Stimulated activated CD8-positive, alpha-beta memory T cell treated with anti-CD3 and anti-CD28 coated beads, Interleukin-12 subunit alpha, Interleukin-12 subunit beta, amount 100 ng/mL, for 24 hours (primary cell): Measurements from ENCODE around the gene USH2A.
"Not testable (repeated sequence)": the region's sequence is repeated elsewhere in the genome, so short reads cannot be mapped to it uniquely, and the experiment has no call there.

Experiments used
- DNase-seq: peaks from one replicate; pipeline ENCODE4 v3.0.0-alpha.2; 2020; ENCODE audit errors: extremely low read depth

USH2A gene

DNA sequence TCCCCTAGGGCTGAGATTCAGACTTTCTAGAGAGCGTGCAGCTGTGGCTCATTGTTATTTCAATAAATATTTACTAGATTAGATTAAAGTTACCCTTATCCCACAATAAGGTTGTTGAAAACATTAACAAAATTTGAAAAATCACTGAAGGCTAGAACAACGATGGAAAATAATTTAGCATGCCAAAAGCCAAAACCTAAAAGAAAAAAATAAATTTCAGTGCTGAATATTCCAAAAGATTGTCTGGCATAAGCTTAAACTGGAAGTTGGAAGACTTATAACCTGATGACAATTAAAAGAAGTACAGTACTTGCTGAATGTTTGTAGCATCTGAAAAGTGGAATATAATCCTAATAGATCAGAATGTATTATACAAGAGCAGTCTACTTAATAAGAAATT lies 221.3 kb downstream of the USH2A start:
- DNase-seq: no peak

DNA sequence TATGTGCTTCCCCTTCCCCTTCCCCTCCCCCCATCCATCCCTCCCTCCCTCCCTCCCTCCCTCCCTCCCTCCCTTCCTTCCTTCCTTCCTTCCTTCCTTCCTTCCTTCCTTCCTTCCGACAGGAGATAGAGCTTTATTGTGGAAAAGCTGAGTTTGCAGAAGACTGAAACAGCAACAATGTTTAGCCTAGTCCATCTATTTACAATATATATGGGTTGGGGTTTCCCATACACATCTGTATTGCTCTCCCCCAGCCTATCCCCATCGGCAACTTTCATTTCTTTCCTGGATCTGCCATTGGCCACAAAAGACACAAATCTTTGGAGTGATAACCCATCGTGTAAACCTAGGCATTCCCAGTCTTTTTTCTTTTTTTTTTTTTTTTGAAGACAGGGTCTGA lies 222.3 kb downstream of the USH2A start:
- no peak for DNase-seq

DNA sequence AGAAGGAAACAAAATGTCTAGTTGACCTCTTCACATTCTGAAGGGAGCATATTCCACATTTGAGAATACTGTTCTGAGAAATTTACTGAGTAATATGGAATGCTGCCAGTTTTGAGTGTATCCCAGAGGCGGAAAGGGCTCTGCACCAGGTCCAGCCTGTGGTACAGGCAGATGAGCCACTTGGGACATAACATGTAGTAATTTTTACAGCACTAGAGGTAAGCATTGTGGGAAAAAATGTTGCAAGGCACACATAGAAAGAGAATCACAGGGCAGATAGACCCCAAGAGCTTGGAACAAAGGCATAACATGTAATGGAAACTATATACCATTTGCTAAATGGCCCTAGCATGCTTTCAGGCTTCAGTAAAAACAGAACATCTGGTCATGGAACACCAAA lies 228.5 kb downstream of the USH2A start:
- DNase-seq: no peak

DNA sequence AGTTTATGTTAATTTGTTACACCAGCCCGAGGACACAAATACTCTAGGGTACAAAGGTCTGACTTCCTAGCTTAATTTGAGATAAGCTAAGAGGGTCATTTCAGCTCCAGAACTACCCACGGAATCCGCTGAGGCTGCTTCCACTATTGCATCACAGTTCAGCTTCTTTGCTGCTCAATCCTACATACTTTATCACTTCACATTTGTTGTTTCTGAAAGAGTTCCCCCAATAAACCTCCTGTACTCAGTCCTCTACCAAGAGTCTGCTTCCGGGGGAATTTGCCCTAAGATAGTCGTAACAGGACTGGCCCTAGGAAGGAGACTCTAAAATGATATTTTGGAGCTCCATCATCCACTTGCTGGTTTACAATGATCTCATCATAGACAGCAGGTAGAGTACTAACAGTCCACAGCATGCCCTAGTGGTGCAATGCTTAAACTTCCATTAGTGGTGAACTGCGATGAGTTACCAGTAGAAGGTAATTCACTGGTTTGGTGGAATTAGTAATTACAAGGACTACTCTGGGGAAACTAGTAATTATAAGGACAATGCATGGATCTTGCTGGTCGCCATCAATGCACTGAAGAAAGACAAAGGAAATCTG lies 229.3 kb downstream of the USH2A start:
- no peak for DNase-seq

DNA sequence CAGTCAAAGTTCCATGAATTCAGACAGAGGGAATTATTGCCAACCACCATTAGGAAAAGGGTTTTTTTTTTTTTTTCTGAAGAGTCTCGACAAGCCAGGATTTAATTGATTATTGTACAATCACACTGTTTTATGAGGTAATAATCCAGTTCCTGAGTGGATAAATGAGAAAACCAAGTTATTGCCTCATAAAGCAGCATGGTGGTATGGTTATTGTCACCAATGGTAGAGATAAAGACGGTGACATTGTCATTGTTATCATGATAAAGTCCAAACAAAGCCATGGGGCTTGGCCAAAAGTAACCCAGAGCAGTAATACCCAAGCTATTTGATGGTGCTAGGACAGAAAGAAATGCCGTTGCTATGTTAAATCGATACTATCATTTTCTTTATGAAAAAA lies 232.8 kb downstream of the USH2A start:
- DNase-seq: no peak

DNA sequence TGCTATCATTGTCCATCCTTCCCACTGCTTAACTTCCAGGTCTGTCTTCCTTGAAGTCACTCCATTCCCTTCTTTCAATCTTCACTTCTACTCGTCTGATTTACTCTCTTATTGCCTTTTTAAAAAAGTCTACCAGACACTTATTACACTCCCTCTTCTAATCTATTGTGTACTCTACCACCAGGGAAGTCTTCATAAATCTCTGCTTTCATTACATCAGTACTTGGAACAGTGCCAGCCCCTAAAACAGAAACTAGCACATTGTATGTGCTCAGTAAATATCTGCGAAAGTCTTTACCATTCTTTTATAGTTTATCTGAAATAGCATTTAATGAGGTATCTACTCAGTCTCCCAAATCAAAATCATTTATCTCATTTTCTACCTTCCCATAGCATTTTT lies 236.4 kb downstream of the USH2A start:
- no peak for DNase-seq

DNA sequence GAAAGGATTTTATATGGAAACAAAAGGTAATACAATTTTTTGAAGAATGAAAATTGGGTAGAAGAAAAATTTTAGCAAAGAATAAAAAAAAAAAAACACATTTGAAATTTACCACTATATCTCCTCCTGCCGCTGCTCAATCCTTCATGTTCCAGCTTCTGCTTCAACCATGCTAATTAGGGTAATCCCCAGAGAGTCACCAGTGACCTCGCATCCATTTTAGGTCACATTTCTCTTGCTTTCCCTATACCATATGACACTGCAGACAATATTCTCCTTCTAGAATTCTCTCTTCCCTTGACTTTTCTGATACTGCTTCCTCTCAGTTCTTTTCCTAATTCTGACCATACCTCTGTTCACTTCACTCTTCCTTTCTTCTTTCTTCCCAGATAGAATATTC lies 237.1 kb downstream of the USH2A start:
- DNase-seq: no peak

DNA sequence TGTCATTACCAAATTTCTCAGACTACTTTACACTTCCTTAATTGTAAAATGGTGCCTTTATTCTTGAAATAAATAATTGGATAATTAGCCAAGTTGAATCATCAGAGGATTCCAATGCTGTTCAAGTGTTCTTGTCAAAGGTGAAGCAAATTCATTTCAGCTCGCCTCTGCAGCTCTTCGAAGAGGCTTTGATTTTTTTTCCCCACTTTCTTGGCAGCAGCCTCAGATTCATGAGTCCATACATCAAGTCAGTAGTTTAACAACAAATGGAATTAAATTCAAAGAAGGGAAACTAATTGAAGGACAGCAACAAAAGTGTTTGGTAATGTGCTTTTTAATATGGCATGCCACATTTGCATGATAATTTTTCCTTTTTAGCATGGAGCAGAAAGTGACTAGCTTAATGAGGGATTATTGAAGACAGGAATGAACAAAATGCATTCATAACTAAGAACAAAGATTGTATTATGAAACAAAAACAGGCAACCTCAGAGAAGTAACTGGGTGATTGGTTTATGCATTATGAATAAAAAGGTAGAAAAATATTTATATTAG lies 239.0 kb downstream of the USH2A start:
- DNase-seq: no peak

DNA sequence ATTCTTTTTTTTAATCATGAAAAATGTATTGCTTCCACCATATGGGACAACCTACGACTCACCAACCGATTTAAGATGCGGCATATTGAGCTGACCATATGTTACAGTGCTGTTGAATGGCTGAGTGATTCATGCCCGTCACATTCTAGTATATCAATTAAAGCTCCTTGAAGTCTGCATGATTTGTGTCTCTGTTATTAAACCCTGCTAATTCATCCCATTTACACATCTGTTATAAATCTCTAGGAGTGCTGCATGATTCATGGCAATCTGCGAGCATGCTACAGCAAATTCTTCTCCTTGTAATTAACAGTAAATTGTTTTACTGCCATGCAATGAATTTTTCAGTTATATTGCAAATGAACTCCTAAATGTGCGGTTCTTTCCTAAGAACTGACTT lies 239.8 kb downstream of the USH2A start:
- DNase-seq: no peak

DNA sequence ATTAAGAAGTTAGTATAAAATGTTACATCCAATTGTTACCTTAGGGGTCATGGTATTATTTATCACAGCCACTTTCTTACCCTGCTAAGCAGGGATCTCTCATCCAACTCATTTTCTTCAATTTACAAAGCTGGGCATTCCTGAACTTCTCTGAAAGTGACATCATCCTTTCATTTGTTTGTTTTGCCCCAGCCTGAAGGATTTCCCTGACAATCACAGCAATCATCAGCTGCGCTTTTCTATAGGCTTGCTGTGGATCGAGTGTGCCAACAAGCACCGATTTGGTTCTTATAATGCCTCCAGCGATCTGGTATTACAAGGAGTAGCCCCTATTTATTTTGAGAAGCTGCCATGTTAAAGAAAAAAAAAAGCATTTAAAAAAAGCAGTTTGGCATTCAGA lies 240.2 kb downstream of the USH2A start:
- DNase-seq: no peak

DNA sequence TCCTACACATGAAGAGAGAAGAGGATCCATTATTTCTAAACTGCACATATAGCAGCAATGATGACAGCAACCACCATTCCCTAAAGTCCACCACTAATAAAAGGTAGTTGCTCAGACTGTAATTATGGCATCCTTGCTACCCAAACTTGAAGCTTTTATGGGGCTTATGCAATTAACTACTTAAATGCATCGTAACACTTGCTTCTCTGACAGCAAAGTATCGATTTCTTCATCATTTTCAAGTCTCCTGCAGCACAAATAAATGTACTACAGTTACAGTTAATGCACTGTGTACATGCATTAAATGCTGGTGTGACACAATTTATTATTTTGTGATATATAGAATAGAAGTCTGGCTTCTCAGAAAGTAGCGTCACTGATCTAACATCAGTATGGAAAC lies 241.7 kb downstream of the USH2A start:
- no peak for DNase-seq

DNA sequence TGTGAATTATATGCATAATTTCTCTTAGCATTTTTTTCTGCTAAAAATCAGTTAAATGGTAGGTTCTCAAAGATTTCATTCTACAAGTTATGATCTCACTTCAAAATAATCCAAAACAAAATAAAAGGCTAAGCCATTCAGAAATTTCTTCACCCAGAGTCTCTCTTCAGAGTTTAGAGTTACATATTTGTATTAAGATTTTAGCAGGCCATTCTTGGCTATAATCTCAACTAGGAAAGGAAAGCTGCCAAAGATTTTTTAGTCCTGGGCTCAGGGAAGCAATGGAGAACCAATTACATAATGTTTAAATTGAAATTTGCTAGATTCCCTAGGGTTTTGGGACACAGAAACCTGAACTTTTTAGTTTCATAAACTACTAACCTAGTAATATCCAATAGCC lies 245.0 kb downstream of the USH2A start:
- DNase-seq: no peak

DNA sequence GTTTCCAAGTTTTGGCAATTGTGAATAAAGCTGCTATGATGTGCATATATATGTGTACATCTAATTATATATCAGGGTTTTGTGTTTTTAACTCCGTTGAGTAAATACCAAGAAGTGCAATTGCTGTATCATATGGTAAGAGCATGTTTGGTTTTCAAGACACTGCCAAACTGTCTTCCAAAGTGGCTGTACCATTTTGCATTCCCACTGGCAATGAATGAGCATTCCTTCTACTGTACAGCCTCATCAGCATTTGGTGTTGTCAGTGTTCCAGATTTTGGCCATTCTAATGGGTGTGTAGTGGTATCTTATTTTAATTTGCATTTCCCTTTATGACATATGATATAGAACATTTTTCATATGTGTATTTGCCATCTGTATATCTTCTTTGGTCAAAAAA lies 246.3 kb downstream of the USH2A start:
- no peak for DNase-seq

DNA sequence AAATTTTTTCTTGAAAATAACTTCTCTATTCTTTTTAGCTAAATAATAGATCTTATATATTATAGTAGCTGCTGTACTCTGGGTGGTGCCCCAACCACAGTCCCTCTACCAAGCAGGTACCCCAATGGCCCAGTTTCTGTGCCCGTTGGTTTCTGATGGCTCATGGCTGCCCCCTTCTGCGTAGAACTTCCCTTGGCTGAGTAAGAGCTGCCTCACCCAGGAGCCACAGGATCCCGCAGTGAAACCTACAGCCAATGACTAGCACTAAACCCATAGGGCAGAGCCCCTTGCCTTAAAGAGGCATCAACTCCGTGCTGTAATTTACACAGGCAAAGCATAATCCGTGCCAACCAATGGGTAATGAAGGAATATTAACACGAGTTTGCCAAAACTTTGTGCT lies 247.5 kb downstream of the USH2A start:
- no peak for DNase-seq

DNA sequence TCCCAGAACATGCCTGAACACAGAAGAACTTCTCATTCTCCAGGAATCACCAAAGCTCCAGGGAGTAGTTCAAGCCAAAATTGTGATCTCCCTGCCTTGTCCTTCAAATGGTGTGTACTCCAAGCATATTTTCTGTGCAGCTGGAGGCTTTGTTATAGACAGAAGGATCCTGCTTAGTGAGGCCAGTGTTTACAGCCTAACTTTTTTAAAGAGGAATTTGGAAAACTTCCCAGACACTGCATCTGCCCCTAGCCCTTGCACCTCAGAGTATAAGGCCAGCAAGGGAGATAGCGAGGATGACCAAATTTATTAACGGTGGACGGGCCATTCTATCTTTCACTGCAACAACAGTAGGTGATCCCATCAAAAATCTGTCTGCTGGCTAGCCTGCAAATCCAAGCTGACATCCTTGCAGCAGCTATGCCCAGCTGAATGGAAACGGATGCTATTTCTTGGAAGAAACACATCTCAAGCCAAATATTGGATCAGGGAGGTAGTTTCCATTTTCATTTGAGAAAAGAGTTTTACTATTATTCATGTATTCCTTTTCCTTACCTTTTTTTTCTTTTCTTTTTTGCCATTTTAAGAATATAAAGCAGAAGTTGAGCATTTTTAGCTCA lies 249.8 kb downstream of the USH2A start:
- DNase-seq: no peak

DNA sequence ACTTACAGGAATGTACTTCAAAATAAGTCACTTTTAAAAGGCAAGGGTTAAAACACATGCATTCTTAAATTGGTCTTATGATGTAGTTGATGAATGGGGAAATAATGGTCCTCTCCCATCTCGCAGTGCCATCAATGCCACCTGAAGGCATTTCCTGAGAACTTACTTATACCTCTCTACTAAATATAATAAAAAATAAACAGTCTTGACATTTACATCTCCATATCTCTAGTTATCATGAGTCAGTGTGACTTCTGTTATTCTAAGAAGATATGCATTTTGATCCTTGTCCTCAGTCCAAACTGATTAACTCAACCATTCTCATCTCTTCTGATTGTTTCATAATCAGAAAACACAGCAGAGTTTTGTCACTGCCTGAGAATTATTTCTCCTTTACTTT lies 253.9 kb downstream of the USH2A start:
- no peak for DNase-seq

DNA sequence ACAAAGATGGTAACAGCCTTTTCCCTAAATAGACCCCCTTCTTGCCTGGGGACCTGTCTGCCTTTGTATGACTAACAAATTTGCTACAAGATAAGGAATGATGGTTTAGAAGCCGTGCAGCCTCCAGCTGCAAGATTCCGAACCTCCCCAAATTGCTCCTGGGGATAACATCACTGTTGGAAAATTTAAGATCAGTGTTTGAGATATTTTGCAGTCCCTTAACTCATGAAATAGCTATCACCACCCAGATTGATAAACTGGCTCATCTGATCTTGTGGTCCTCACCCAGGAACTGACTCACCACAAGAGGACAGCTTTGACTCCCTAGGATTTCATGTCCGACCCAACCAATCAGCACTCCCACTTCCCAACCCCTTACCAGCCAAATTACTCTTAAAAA lies 254.7 kb downstream of the USH2A start:
- no peak for DNase-seq

DNA sequence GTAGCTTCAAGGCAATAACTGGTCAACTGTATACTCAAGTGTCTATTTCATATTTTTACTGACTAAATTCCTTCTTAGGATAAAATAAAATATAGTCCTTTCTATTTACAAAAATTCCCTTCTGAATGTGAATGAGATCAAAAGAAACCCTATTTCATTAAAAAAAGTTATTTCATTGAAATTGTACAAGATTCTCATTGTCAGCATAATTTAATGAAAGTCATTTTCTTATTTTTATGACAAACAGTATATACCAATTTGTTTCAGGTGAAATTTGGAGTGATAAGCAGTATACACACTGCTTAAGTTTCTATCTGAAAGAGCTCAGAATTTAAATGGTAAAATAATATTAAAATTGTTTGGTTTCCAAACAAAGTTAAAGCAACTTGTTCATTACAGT lies 269.2 kb downstream of the USH2A start:
- DNase-seq: no peak

DNA sequence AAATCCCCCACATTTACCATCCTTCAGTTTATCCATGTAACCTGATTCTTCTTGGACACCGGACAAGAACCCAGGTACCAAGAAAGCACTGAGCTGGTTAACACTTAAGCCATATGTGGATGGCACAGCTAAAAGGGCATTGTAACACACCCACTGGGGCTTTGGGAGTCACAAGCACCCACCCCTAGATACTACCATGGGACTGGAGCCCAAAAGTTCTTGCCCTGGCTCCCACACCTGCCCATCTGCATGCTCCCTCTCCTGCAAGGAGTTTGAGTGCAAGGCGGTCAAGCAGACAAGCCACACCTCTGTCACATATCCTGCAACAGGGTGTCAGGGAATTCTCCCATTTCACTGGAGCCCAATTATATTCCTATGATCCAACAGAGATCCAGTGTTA lies 270.1 kb downstream of the USH2A start:
- no peak for DNase-seq

DNA sequence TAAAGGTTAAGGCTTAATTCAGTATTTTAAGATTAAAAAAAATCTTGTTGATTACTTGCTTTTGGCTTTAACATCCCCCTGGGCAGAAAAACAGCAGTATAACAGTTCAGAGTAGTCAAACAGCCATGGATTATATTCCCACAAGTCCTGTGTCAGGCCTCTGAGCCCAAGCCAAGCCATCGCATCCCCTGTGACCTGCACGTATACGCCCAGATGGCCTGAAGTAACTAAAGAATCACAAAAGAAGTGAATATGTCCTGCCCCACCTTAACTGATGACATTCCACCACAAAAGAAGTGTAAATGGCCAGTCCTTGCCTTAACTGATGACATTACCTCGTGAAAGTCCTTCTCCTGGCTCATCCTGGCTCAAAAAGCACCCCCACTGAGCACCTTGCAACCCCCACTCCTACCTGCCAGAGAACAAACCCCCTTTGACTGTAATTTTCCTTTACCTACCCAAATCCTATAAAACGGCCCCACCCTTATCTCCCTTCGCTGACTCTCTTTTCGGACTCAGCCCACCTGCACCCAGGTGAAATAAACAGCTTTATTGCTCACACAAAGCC lies 277.7 kb downstream of the USH2A start:
- not testable (repeated sequence) for DNase-seq

DNA sequence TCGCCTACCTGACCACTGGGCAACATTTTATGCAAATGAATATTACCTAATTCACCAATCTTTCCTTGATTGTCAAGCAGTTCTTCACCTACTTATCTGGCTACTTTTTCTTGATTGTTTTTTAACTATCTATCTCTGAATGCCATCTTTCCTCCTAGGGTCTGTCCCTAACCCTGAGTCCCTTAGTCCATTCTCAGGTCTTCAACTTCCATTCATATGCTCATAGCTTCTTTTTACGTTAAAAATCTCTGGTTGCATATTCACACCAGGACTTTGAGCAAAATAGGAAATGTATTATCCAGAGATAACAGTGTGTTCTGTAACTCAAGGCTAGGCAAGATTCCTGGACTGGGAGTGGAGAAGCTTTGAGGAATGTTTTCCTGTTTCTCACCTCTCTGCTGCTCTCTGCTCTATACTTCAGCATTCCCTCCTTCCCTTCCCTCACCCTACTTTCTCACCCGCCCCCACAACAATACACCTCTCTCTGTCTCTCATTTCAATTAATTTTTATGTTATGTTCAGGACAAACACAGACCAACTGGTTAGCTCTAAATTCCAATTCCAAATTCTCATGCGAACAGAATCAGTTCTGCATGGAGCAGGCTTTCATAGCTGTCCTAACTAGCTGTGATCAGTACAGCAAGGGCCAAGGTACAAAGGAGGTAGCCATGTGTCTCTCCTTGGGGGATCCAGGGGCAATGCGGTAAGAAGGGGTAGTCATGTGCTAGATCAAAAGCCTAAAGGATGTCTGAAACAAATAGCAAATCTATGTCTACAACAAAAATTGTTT lies 278.4 kb downstream of the USH2A start:
- no peak for DNase-seq

DNA sequence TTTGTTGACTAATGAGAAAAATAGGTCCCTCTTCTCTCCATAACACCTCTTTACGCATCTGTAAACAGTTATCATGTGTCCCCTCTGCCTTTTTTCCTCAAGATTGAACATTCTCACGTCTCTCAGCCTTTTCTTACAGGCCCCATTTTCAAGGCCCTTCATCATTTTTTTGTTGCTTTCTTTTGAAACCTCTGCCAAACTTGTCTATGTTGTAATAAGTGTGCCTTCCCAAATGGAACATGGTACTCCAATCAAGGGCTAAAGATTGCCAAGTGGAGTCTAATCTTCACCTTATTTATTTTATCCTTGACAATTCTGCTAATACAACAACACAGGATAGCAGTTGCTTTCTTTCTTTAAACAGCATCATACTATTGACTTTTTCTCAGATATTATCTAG lies 280.3 kb downstream of the USH2A start:
- no peak for DNase-seq
